ENCODE results near the gene ATP13A3.

The ATP13A3 gene

GRCh38 chr3:194439881-194440550 is 46.8 kb downstream of the ATP13A3 start:
- no peak for DNase-seq (ENCODE audit: low read depth)

- DNase-seq (ENCODE audit: low read depth) = no peak
These were observed 52.3 kb downstream of the ATP13A3 start for GRCh38 chr3:194434503-194434902.

- no peak for DNase-seq (ENCODE audit: low read depth)
These were observed 55.2 kb downstream of the ATP13A3 start for GRCh38 chr3:194431554-194431953.

- no peak for DNase-seq (ENCODE audit: low read depth)
These were observed 61.4 kb downstream of the ATP13A3 start for GRCh38 chr3:194425399-194425798.

GRCh38 chr3:194424953-194425352 is 61.8 kb downstream of the ATP13A3 start:
- no peak for DNase-seq (ENCODE audit: low read depth)

- no peak for DNase-seq (ENCODE audit: low read depth)
These were observed 62.4 kb downstream of the ATP13A3 start for GRCh38 chr3:194424373-194424772.

- no peak for DNase-seq (ENCODE audit: low read depth)
These were observed 63.5 kb downstream of the ATP13A3 start for GRCh38 chr3:194423317-194423716.

- DNase-seq (ENCODE audit: low read depth) = no peak
These were observed 64.6 kb downstream of the ATP13A3 start for GRCh38 chr3:194422188-194422587.

GRCh38 chr3:194418671-194419070 is 68.1 kb downstream of the ATP13A3 start:
- DNase-seq (ENCODE audit: low read depth) = no peak

- no peak for DNase-seq (ENCODE audit: low read depth)
These were observed 79.4 kb downstream of the ATP13A3 start for GRCh38 chr3:194407423-194407822.

- no peak for DNase-seq (ENCODE audit: low read depth)
These were observed 81.0 kb downstream of the ATP13A3 start for GRCh38 chr3:194405766-194406165.

- no peak for DNase-seq (ENCODE audit: low read depth)
These were observed 82.2 kb downstream of the ATP13A3 start for GRCh38 chr3:194404365-194405140.

GRCh38 chr3:194401868-194402329 is 84.9 kb downstream of the ATP13A3 start:
- DNase-seq (ENCODE audit: low read depth) = no peak

GRCh38 chr3:194401346-194401745 is 85.5 kb downstream of the ATP13A3 start:
- no peak for DNase-seq (ENCODE audit: low read depth)

- DNase-seq (ENCODE audit: low read depth) = no peak
These were observed 86.9 kb downstream of the ATP13A3 start for GRCh38 chr3:194399874-194400411.

GRCh38 chr3:194399166-194399565 is 87.6 kb downstream of the ATP13A3 start, which contains the start of gene GP5:
Gene GP5, minus strand, starts transcription at chr3:194399266. Its CDS starts 984 bp downstream, at chr3:194398282.
- DNase-seq (ENCODE audit: low read depth) = no peak

GRCh38 chr3:194397757-194398312 is 89.0 kb downstream of the ATP13A3 start:
- peak; percentile 10 for DNase-seq (ENCODE audit: low read depth)

GRCh38 chr3:194396859-194397756 is 89.7 kb downstream of the ATP13A3 start:
- peak; percentile 10 for DNase-seq (ENCODE audit: low read depth)

- no peak for DNase-seq (ENCODE audit: low read depth)
These were observed 90.3 kb downstream of the ATP13A3 start for GRCh38 chr3:194396539-194396858.

- peak; percentile 30 for DNase-seq (ENCODE audit: low read depth)
These were observed 90.8 kb downstream of the ATP13A3 start for GRCh38 chr3:194395778-194396538.

- DNase-seq (ENCODE audit: low read depth) = no peak
These were observed 91.6 kb downstream of the ATP13A3 start for GRCh38 chr3:194395212-194395611.
